NCI-H82 (cell line): ENCODE data around the gene SOHLH1.

Experiments used
- DNase-seq: peaks from one replicate; lab custom pipeline; 2025; lab: John Stamatoyannopoulos, UW

Gene SOHLH1

GRCh38 chr9:135699440-135699839, at the start of gene SOHLH1:
SOHLH1 (minus strand) TSS chr9:135699481; CDS start chr9:135699467, 14 bp downstream.
- no peak for DNase-seq

GRCh38 chr9:135748676-135749075, 49.4 kb upstream of the SOHLH1 start:
- DNase-seq: no peak

- DNase-seq: no peak
Observed at GRCh38 chr9:135747311-135747710, 48.0 kb upstream of the SOHLH1 start.

- DNase-seq: no peak
Observed at GRCh38 chr9:135746565-135746964, 47.3 kb upstream of the SOHLH1 start.

GRCh38 chr9:135745686-135746324, 46.5 kb upstream of the SOHLH1 start:
- DNase-seq: no peak

- no peak for DNase-seq
Observed at GRCh38 chr9:135745189-135745588, 45.9 kb upstream of the SOHLH1 start.

GRCh38 chr9:135744333-135745070, 45.2 kb upstream of the SOHLH1 start:
- DNase-seq: no peak

- no peak for DNase-seq
Observed at GRCh38 chr9:135743546-135744332, 44.5 kb upstream of the SOHLH1 start.

- DNase-seq: no peak
Observed at GRCh38 chr9:135743021-135743420, 43.7 kb upstream of the SOHLH1 start.

GRCh38 chr9:135741276-135742219, 42.3 kb upstream of the SOHLH1 start:
- DNase-seq: no peak

- peak; percentile 9 for DNase-seq
Observed at GRCh38 chr9:135739271-135740220, 40.3 kb upstream of the SOHLH1 start.

GRCh38 chr9:135737840-135738521, 38.7 kb upstream of the SOHLH1 start:
- DNase-seq: no peak

- no peak for DNase-seq
Observed at GRCh38 chr9:135736979-135737839, 37.9 kb upstream of the SOHLH1 start.

- DNase-seq: no peak
Observed at GRCh38 chr9:135736272-135736978, 37.1 kb upstream of the SOHLH1 start.

GRCh38 chr9:135734616-135735144, 35.4 kb upstream of the SOHLH1 start:
- DNase-seq: no peak

- DNase-seq: no peak
Observed at GRCh38 chr9:135732569-135733257, 33.4 kb upstream of the SOHLH1 start.

- no peak for DNase-seq
Observed at GRCh38 chr9:135731454-135731853, 32.2 kb upstream of the SOHLH1 start.
